Kidney (tissue), 14 donors: ENCODE results near the gene SRP14. TPM values are rescaled to one million over a fixed set of nuclear protein-coding genes. Genes with fewer than 3 reads are reported as not detected.

Experiments used
- DNase-seq, 5 donors: peaks; one replicate each; pipeline ENCODE4 v3.0.0-alpha.2; 2013 to 2020
- FAIRE-seq: peaks from 2 replicates; lab custom pipeline; 2012; peaks lifted over from hg19 to GRCh38; lab: Jason Lieb, UNC
- H3K27ac ChIP-seq, 2 donors: one replicate each; pipeline ENCODE4 v1.7.0; 2013; ENCODE audit warnings: low read depth in 2 of 2, low read length in 2 of 2, inconsistent platforms in 1 of 2
- H3K27me3 ChIP-seq: one replicate; pipeline ENCODE4 v1.7.1; 2013; ENCODE audit warnings: low read length, inconsistent platforms; ENCODE audit not compliant: control insufficient read depth, insufficient read depth
- H3K36me3 ChIP-seq, 3 donors: one replicate each; pipeline versions ENCODE4 v1.7.0 to v1.7.1; 2013; ENCODE audit warnings: low read length in 3 of 3, control low read depth in 1 of 3, inconsistent platforms in 1 of 3; ENCODE audit not compliant: insufficient read depth in 3 of 3, control insufficient read depth in 2 of 3
- H3K4me1 ChIP-seq, 3 donors: one replicate each; pipeline versions ENCODE4 v1.7.0 to v1.7.1; 2013; ENCODE audit warnings: low read length in 3 of 3, inconsistent platforms in 1 of 3, low read depth in 1 of 3; ENCODE audit not compliant: control insufficient read depth in 2 of 3, insufficient read depth in 2 of 3
- H3K4me3 ChIP-seq, 3 donors: one replicate each; pipeline versions ENCODE4 v1.7.0 to v1.8.1; 2013; ENCODE audit warnings: low read length in 3 of 3, control low read depth in 1 of 3, inconsistent platforms in 1 of 3
- H3K9ac ChIP-seq, 3 donors: one replicate each; pipeline versions ENCODE4 v1.7.0 to v1.7.1; 2013; ENCODE audit warnings: low read length in 3 of 3, control low read depth in 1 of 3, inconsistent platforms in 1 of 3
- H3K9me3 ChIP-seq, 3 donors: one replicate each; pipeline versions ENCODE4 v1.7.0 to v1.7.1; 2013; ENCODE audit warnings: low read length in 3 of 3, control low read depth in 1 of 3, inconsistent platforms in 1 of 3; ENCODE audit not compliant: control insufficient read depth in 2 of 3, insufficient read depth in 1 of 3
- intact Hi-C: fragments of 100-400 bp; cut with DNase I; formaldehyde crosslinking; loops from one replicate; pipeline ENCODE4 v1.11.1; 2022
- polyA plus RNA-seq: library from polyadenylated mRNA; stranded (reverse); fragments of 350-450 nt; fragmentation: Illumina TruSeq; extraction: RNeasy Lipid Tissue Mini Kit (QIAGEN cat#74804); gene quantifications from one replicate; pipeline ENCODE4 v1.2.3, GENCODE V29; 2014; ENCODE audit warnings: low read depth, low replicate concordance; ENCODE audit not compliant: insufficient read depth
- total RNA-seq: library from RNA; stranded (reverse); fragmentation: NEBNext Ultra II Directional; extraction: Animal tissue kit (Norgen Biotek cat#: 25700); gene quantifications from one replicate; pipeline ENCODE4 v1.2.1, GENCODE V29; 2021
- TF ChIP-seq, protein P1 (sequence below): IDR thresholded peaks from 3 replicates; pipeline ENCODE4 v1.5.1; 2012; ENCODE audit warnings: mild to moderate bottlenecking, moderate library complexity, borderline replicate concordance; ENCODE audit not compliant: insufficient read depth; ENCODE audit errors: extremely low read depth
- donor health status: control.
- donor health status: control.
- donor health status: control.
- donor health status: control.
- donor health status: control.
- donor health status: DM: yes; HTN: yes; CAD: no.
- donor health status: Normal renal cell carcinoma (clear cell type).

The SRP14 gene
- total and polyA plus RNA-seq, 2 donors from 2014 or later = 190 to 867 TPM

DNA sequence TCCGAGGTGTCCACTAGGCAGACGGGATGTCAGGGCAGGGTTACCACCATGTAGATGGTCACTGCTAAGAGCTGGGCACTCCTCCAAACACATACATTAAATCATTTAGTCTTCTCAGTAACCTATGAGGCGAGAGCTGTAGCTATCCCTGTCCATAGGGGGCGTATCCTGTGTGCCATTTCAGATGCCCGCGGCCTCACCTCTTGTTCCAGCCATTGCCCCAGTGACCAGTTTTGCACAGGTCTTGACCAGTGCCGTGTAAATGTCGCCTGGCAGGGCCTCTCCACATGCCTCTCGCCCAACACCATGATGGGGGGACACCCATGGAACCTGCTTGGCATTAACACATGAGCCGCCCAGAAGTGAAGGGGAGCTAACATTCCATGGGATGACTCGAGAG is 20.8 kb upstream of the SRP14 start:
- Histone ChIP-seq H3K27ac (no peak overlapping the region), H3K36me3 (no peaks in the 10 kb centered on the region), H3K27me3 (no peaks in the 10 kb centered on the region), H3K4me3 (no peak overlapping the region), H3K4me1 (peaks cover 0 to 9% (median 3%) of the 10 kb centered on the region in 3 donors), H3K9me3 (no peaks in the 10 kb centered on the region), H3K9ac (no peak overlapping the region)
- TF ChIP-seq, protein P1, sequence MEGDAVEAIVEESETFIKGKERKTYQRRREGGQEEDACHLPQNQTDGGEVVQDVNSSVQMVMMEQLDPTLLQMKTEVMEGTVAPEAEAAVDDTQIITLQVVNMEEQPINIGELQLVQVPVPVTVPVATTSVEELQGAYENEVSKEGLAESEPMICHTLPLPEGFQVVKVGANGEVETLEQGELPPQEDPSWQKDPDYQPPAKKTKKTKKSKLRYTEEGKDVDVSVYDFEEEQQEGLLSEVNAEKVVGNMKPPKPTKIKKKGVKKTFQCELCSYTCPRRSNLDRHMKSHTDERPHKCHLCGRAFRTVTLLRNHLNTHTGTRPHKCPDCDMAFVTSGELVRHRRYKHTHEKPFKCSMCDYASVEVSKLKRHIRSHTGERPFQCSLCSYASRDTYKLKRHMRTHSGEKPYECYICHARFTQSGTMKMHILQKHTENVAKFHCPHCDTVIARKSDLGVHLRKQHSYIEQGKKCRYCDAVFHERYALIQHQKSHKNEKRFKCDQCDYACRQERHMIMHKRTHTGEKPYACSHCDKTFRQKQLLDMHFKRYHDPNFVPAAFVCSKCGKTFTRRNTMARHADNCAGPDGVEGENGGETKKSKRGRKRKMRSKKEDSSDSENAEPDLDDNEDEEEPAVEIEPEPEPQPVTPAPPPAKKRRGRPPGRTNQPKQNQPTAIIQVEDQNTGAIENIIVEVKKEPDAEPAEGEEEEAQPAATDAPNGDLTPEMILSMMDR = no peak
- FAIRE-seq (no peak), DNase-seq (peak in 2 of 5 donors; percentile 15 to 48)
- intact Hi-C loops = no loop called here

GRCh38 chr15:40058476-40059140 is 19.6 kb upstream of the SRP14 start:
- FAIRE-seq = no peak
- Histone ChIP-seq H3K36me3 (no peaks in the 10 kb centered on the region), H3K9ac (no peak overlapping the region), H3K27ac (no peak overlapping the region), H3K4me1 (peaks cover 0 to 11% (median 8%) of the 10 kb centered on the region in 3 donors), H3K4me3 (no peak overlapping the region), H3K27me3 (no peaks in the 10 kb centered on the region), H3K9me3 (no peaks in the 10 kb centered on the region)
- intact Hi-C loops = no loop called here
- DNase-seq = no peak
- TF ChIP-seq, protein P1 = no peak

- intact Hi-C loops = no loop called here
- H3K4me1 ChIP-seq = peaks cover 2 to 11% (median 8%) of the 10 kb centered on the region in 3 donors
- FAIRE-seq = no peak
- no peaks in the 10 kb centered on the region for H3K9me3 ChIP-seq
- no peak overlapping the region for H3K4me3 ChIP-seq
- no peak overlapping the region for H3K27ac ChIP-seq
- DNase-seq = peak in 1 of 5 donors; percentile 75
- TF ChIP-seq, protein P1 = no peak
- no peak overlapping the region for H3K9ac ChIP-seq
- no peaks in the 10 kb centered on the region for H3K36me3 ChIP-seq
- no peaks in the 10 kb centered on the region for H3K27me3 ChIP-seq
Measured at GRCh38 chr15:40055576-40056293, 16.8 kb upstream of the SRP14 start.
